ENCODE data around the gene KLHDC7A. TPM values are rescaled to one million over a fixed set of nuclear protein-coding genes. Genes with fewer than 3 reads are reported as not detected.
"Not testable (repeated sequence)": the region's sequence is repeated elsewhere in the genome, so short reads cannot be mapped to it uniquely, and the experiment has no call there.

KLHDC7A gene
- total RNA-seq: 1 to 10 TPM in 1 of 2 donors, under 1 TPM in 1; 0.95 to 1.4 TPM
- long read RNA-seq, full-length matches to known transcripts: 3 of 3 reads
- long read RNA-seq, partial matches to known transcripts: 0 of 3 reads
- long read RNA-seq, other reads (novel, unspliced or antisense): 0 of 3 reads

GRCh38 chr1:18480315-18481189 lies at the start of gene KLHDC7A:
KLHDC7A (plus strand) TSS chr1:18480930; CDS start chr1:18480982, 52 bp downstream.
- ATAC-seq: peak; percentile 79
- intact Hi-C loops (cut with DNase I, micrococcal nuclease): no loop called here
- DNase-seq: peak; percentile 20 to 66

- intact Hi-C loops (cut with DNase I, micrococcal nuclease): no loop called here
- no peak for ATAC-seq
Observed at GRCh38 chr1:18434041-18434440, 46.7 kb upstream of the KLHDC7A start.

GRCh38 chr1:18440385-18441226 lies 40.1 kb upstream of the KLHDC7A start:
- ATAC-seq: peak; percentile 91
- intact Hi-C loops (cut with DNase I, micrococcal nuclease): no loop called here
- DNase-seq: peak in 1 of 2 donors; percentile 27

More at GRCh38 chr1:18434041-18434440, 46.7 kb upstream of the KLHDC7A start:
- no peak for DNase-seq

GRCh38 chr1:18443587-18444520 lies 36.9 kb upstream of the KLHDC7A start:
- no peak for DNase-seq
- intact Hi-C loops (cut with DNase I, micrococcal nuclease): no loop called here
- ATAC-seq: no peak

GRCh38 chr1:18444563-18444962 lies 36.2 kb upstream of the KLHDC7A start:
- ATAC-seq: no peak
- no peak for DNase-seq
- intact Hi-C loops (cut with DNase I, micrococcal nuclease): no loop called here

GRCh38 chr1:18446751-18447150 lies 34.0 kb upstream of the KLHDC7A start:
- ATAC-seq: no peak
- intact Hi-C loops (cut with DNase I, micrococcal nuclease): no loop called here
- DNase-seq: no peak

- no peak for DNase-seq
- intact Hi-C loops (cut with DNase I, micrococcal nuclease): no loop called here
- no peak for ATAC-seq
Observed at GRCh38 chr1:18447509-18448220, 33.1 kb upstream of the KLHDC7A start.

- intact Hi-C loops (cut with DNase I, micrococcal nuclease): no loop called here
- DNase-seq: no peak
Observed at GRCh38 chr1:18448889-18449288, 31.8 kb upstream of the KLHDC7A start.

GRCh38 chr1:18452550-18452949 lies 28.2 kb upstream of the KLHDC7A start:
- DNase-seq (no peak), ATAC-seq (peak; percentile 71)
- intact Hi-C loops (cut with DNase I, micrococcal nuclease): no loop called here

More at GRCh38 chr1:18448889-18449288, 31.8 kb upstream of the KLHDC7A start:
- ATAC-seq: no peak

GRCh38 chr1:18458133-18459092 lies 22.3 kb upstream of the KLHDC7A start:
- intact Hi-C loops (cut with DNase I, micrococcal nuclease): no loop called here
- DNase-seq (no peak), ATAC-seq (no peak)

- ATAC-seq (no peak), DNase-seq (no peak)
- intact Hi-C loops (cut with DNase I, micrococcal nuclease): no loop called here
Observed at GRCh38 chr1:18461656-18462055, 19.1 kb upstream of the KLHDC7A start.

- DNase-seq; ATAC-seq; intact Hi-C loops (cut with DNase I, micrococcal nuclease): not testable (repeated sequence)
Observed at GRCh38 chr1:18462517-18462916, 18.2 kb upstream of the KLHDC7A start.

- intact Hi-C loops (cut with DNase I, micrococcal nuclease): no loop called here
Observed at GRCh38 chr1:18463063-18463462, 17.7 kb upstream of the KLHDC7A start.

GRCh38 chr1:18463984-18464664 lies 16.6 kb upstream of the KLHDC7A start:
- DNase-seq (peak; percentile 68 to 81), ATAC-seq (peak; percentile 93)
- intact Hi-C loops (cut with DNase I, micrococcal nuclease): no loop called here

More at GRCh38 chr1:18463063-18463462, 17.7 kb upstream of the KLHDC7A start:
- ATAC-seq (no peak), DNase-seq (no peak)

GRCh38 chr1:18464665-18465050 lies 16.1 kb upstream of the KLHDC7A start:
- intact Hi-C loops (cut with DNase I, micrococcal nuclease): no loop called here
- DNase-seq: peak; percentile 60 to 67
- peak; percentile 84 for ATAC-seq

- DNase-seq: no peak
- intact Hi-C loops (cut with DNase I, micrococcal nuclease): no loop called here
- no peak for ATAC-seq
Observed at GRCh38 chr1:18466676-18467075, 14.1 kb upstream of the KLHDC7A start.
